Measurements from ENCODE around the gene DEPP1.

Gene DEPP1

GRCh38 chr10:44958196-44958897 lies 20.3 kb downstream of the DEPP1 start:
- DNase-seq (ENCODE audit: low read depth in 1 of 2, low spot score in 1 of 2): no peak
- in situ Hi-C loops (cut with HindIII; ENCODE audit: low pct_unique_long_range_greater_than_20kb, low sequenced_read_pairs): no loop called here
- no peak for TF ChIP-seq JUND (IDR thresholded peaks at IDR 0.05; ENCODE audit: low read depth)

- in situ Hi-C loops (cut with HindIII; ENCODE audit: low pct_unique_long_range_greater_than_20kb, low sequenced_read_pairs): no loop called here
- no peak for TF ChIP-seq JUND (IDR thresholded peaks at IDR 0.05; ENCODE audit: low read depth)
- no peak for DNase-seq (ENCODE audit: low read depth in 1 of 2, low spot score in 1 of 2)
These were observed 21.6 kb downstream of the DEPP1 start for GRCh38 chr10:44956717-44957706.

GRCh38 chr10:44956226-44956625 lies 22.4 kb downstream of the DEPP1 start:
- no peak for DNase-seq (ENCODE audit: low read depth in 1 of 2, low spot score in 1 of 2)
- no peak for TF ChIP-seq JUND (IDR thresholded peaks at IDR 0.05; ENCODE audit: low read depth)
- in situ Hi-C loops (cut with HindIII; ENCODE audit: low pct_unique_long_range_greater_than_20kb, low sequenced_read_pairs): no loop called here

- in situ Hi-C loops (cut with HindIII; ENCODE audit: low pct_unique_long_range_greater_than_20kb, low sequenced_read_pairs): no loop called here
- no peak for TF ChIP-seq JUND (IDR thresholded peaks at IDR 0.05; ENCODE audit: low read depth)
- no peak for DNase-seq (ENCODE audit: low read depth in 1 of 2, low spot score in 1 of 2)
These were observed 23.1 kb downstream of the DEPP1 start for GRCh38 chr10:44955413-44956070.

- no peak for DNase-seq (ENCODE audit: low read depth in 1 of 2, low spot score in 1 of 2)
- in situ Hi-C loops (cut with HindIII; ENCODE audit: low pct_unique_long_range_greater_than_20kb, low sequenced_read_pairs): no loop called here
- no peak for TF ChIP-seq JUND (IDR thresholded peaks at IDR 0.05; ENCODE audit: low read depth)
These were observed 23.6 kb downstream of the DEPP1 start for GRCh38 chr10:44954962-44955361.

GRCh38 chr10:44954042-44954441 lies 24.6 kb downstream of the DEPP1 start:
- in situ Hi-C loops (cut with HindIII; ENCODE audit: low pct_unique_long_range_greater_than_20kb, low sequenced_read_pairs): no loop called here
- no peak for DNase-seq (ENCODE audit: low read depth in 1 of 2, low spot score in 1 of 2)
- TF ChIP-seq JUND (IDR thresholded peaks at IDR 0.05; ENCODE audit: low read depth): no peak

GRCh38 chr10:44952779-44953231 lies 25.8 kb downstream of the DEPP1 start:
- no peak for TF ChIP-seq JUND (IDR thresholded peaks at IDR 0.05; ENCODE audit: low read depth)
- DNase-seq (ENCODE audit: low read depth in 1 of 2, low spot score in 1 of 2): no peak
- in situ Hi-C loops (cut with HindIII; ENCODE audit: low pct_unique_long_range_greater_than_20kb, low sequenced_read_pairs): no loop called here

- no peak for DNase-seq (ENCODE audit: low read depth in 1 of 2, low spot score in 1 of 2)
- TF ChIP-seq JUND (IDR thresholded peaks at IDR 0.05; ENCODE audit: low read depth): no peak
- in situ Hi-C loops (cut with HindIII; ENCODE audit: low pct_unique_long_range_greater_than_20kb, low sequenced_read_pairs): no loop called here
These were observed 26.9 kb downstream of the DEPP1 start for GRCh38 chr10:44951576-44952226.

GRCh38 chr10:44950326-44951225 lies 28.0 kb downstream of the DEPP1 start:
- no peak for DNase-seq (ENCODE audit: low read depth in 1 of 2, low spot score in 1 of 2)
- no peak for TF ChIP-seq JUND (IDR thresholded peaks at IDR 0.05; ENCODE audit: low read depth)
- in situ Hi-C loops (cut with HindIII; ENCODE audit: low pct_unique_long_range_greater_than_20kb, low sequenced_read_pairs): no loop called here

GRCh38 chr10:44949915-44950314 lies 28.7 kb downstream of the DEPP1 start:
- no peak for TF ChIP-seq JUND (IDR thresholded peaks at IDR 0.05; ENCODE audit: low read depth)
- in situ Hi-C loops (cut with HindIII; ENCODE audit: low pct_unique_long_range_greater_than_20kb, low sequenced_read_pairs): no loop called here

GRCh38 chr10:44949127-44949802 lies 29.3 kb downstream of the DEPP1 start:
- no peak for TF ChIP-seq JUND (IDR thresholded peaks at IDR 0.05; ENCODE audit: low read depth)
- in situ Hi-C loops (cut with HindIII; ENCODE audit: low pct_unique_long_range_greater_than_20kb, low sequenced_read_pairs): no loop called here

More at GRCh38 chr10:44949915-44950314, 28.7 kb downstream of the DEPP1 start:
- DNase-seq (ENCODE audit: low read depth in 1 of 2, low spot score in 1 of 2): no peak

More at GRCh38 chr10:44949127-44949802, 29.3 kb downstream of the DEPP1 start:
- peak in 1 of 2 experiments; percentile 37 for DNase-seq (ENCODE audit: low read depth in 1 of 2, low spot score in 1 of 2)
